ENCODE measurements around the gene IKBIP.
A peak's percentile ranks its signal among the peaks of the same experiment; 100 is the strongest.
"Not testable (repeated sequence)": the region's sequence is repeated elsewhere in the genome, so short reads cannot be mapped to it uniquely, and the experiment has no call there.

The IKBIP gene

GRCh38 chr12:98635657-98636323, 8.8 kb downstream of the IKBIP start:
- no peak for DNase-seq

GRCh38 chr12:98618952-98619351, 25.6 kb downstream of the IKBIP start:
- no peak for DNase-seq

GRCh38 chr12:98612696-98613334, 31.8 kb downstream of the IKBIP start:
- no peak for DNase-seq

- DNase-seq: no peak
Measured at GRCh38 chr12:98610596-98610995, 34.0 kb downstream of the IKBIP start.

- no peak for DNase-seq
Measured at GRCh38 chr12:98606359-98606988, 38.1 kb downstream of the IKBIP start.

- no peak for DNase-seq
Measured at GRCh38 chr12:98601924-98602323, 42.7 kb downstream of the IKBIP start.

- not testable (repeated sequence) for DNase-seq
Measured at GRCh38 chr12:98597313-98597712, 47.3 kb downstream of the IKBIP start.

GRCh38 chr12:98595243-98595988, 49.2 kb downstream of the IKBIP start:
- DNase-seq: no peak

- DNase-seq: no peak
Measured at GRCh38 chr12:98594050-98594835, 50.3 kb downstream of the IKBIP start.

GRCh38 chr12:98593351-98594049, 51.1 kb downstream of the IKBIP start, which contains the start of gene SLC25A3:
Gene SLC25A3 (plus strand): TSS chr12:98593686. CDS start chr12:98593979, 293 bp downstream.
- peak; percentile 92 for DNase-seq

GRCh38 chr12:98592825-98593322, 51.7 kb downstream of the IKBIP start:
- no peak for DNase-seq

- no peak for DNase-seq
Measured at GRCh38 chr12:98591209-98591608, 53.4 kb downstream of the IKBIP start.

- DNase-seq: no peak
Measured at GRCh38 chr12:98587084-98587483, 57.5 kb downstream of the IKBIP start.

- DNase-seq: no peak
Measured at GRCh38 chr12:98582093-98582492, 62.5 kb downstream of the IKBIP start.

GRCh38 chr12:98581101-98581500, 63.5 kb downstream of the IKBIP start:
- no peak for DNase-seq

- no peak for DNase-seq
Measured at GRCh38 chr12:98580695-98581094, 63.9 kb downstream of the IKBIP start.

GRCh38 chr12:98579835-98580234, 64.8 kb downstream of the IKBIP start:
- DNase-seq: no peak

GRCh38 chr12:98579347-98579746, 65.2 kb downstream of the IKBIP start:
- DNase-seq: no peak

GRCh38 chr12:98578821-98579220, 65.8 kb downstream of the IKBIP start:
- DNase-seq: no peak

- DNase-seq: no peak
Measured at GRCh38 chr12:98578392-98578791, 66.2 kb downstream of the IKBIP start.

GRCh38 chr12:98576795-98577194, 67.8 kb downstream of the IKBIP start:
- DNase-seq: not testable (repeated sequence)

- DNase-seq: no peak
Measured at GRCh38 chr12:98575013-98575412, 69.6 kb downstream of the IKBIP start.

Measured in effector CD4-positive, alpha-beta T cell (primary cell).